Endothelial cell of umbilical vein (primary cell): Measurements from ENCODE around the gene NHS.

Experiments
- CTCF ChIP-seq, 2 donors: IDR thresholded peaks; 1 replicate in 1 of 2; 2 replicates in 1 of 2; pipeline ENCODE4 v1.5.1; 2011; ENCODE audit warnings: low read length in 2 of 2, mild to moderate bottlenecking in 2 of 2, moderate library complexity in 2 of 2, control low read depth in 1 of 2, inconsistent platforms in 1 of 2, low read depth in 1 of 2; ENCODE audit not compliant: insufficient read depth in 1 of 2; ENCODE audit errors: extremely low read depth in 1 of 2
- EZH2 ChIP-seq: IDR thresholded peaks from 2 replicates; pipeline ENCODE4 v1.6.1; 2012; ENCODE audit warnings: borderline replicate concordance, low read depth, mild to moderate bottlenecking, moderate library complexity, low read length, inconsistent platforms; ENCODE audit not compliant: severe bottlenecking
- GATA2 ChIP-seq: IDR thresholded peaks from 2 replicates; pipeline ENCODE4 v1.7.0; 2011; ENCODE audit warnings: low read depth, mild to moderate bottlenecking, moderate library complexity, mixed read lengths, low read length; ENCODE audit not compliant: insufficient read length, insufficient read depth
- JUN ChIP-seq: IDR thresholded peaks from 2 replicates; pipeline ENCODE4 v1.6.1; 2011; ENCODE audit warnings: borderline replicate concordance, low read depth; ENCODE audit not compliant: insufficient read length, insufficient read depth
- MAX ChIP-seq: IDR thresholded peaks from 2 replicates; pipeline ENCODE4 v1.6.1; 2011; ENCODE audit not compliant: insufficient read depth, insufficient read length
- MYC ChIP-seq: IDR thresholded peaks from one replicate; pipeline ENCODE4 v1.6.1; 2011; ENCODE audit warnings: mild to moderate bottlenecking, low read depth, low read length
- POLR2A ChIP-seq: IDR thresholded peaks from 2 replicates; pipeline ENCODE4 v1.6.1; 2012; ENCODE audit warnings: low read depth, mild to moderate bottlenecking, control low read depth, low read length

GRCh38 chrX:17527135-17527701 lies 152.2 kb downstream of the NHS start:
- no peak for TF ChIP-seq CTCF (IDR thresholded peaks at IDR 0.05; ENCODE audit: extremely low read depth in 1 of 2, insufficient read depth in 1 of 2, low read depth in 1 of 2, low read length in 2 of 2)
- TF ChIP-seq POLR2A: no peak
- no peak for TF ChIP-seq JUN
- no peak for TF ChIP-seq MAX
- TF ChIP-seq EZH2: no peak
- TF ChIP-seq GATA2: no peak
- no peak for TF ChIP-seq MYC
